ENCODE measurements around the gene ANKRD50. TPM values are rescaled to one million over a fixed set of nuclear protein-coding genes. Genes with fewer than 3 reads are reported as not detected.

The ANKRD50 gene
- total and polyA plus RNA-seq, 12 donors, result 1.4 to 23.9 (median 9.5) TPM

GRCh38 chr4:124753941-124754581 lies 41.5 kb upstream of the ANKRD50 start:
- intact Hi-C loops (cut with DNase I), result no loop called here
- no peak for DNase-seq
- Histone ChIP-seq H3K27ac (no peak overlapping the region), H3K4me1 (replicated peaks in 1 of 2) (no peaks in the 10 kb centered on the region), H3K4me3 (no peak overlapping the region), H3K9me3 (replicated peaks in 1 of 3) (no peaks in the 10 kb centered on the region), H3K27me3 (no peaks in the 10 kb centered on the region), H3K36me3 (replicated peaks in 1 of 2) (no peaks in the 10 kb centered on the region)
- TF ChIP-seq CTCF (IDR thresholded peaks at IDR 0.05) (no peak), POLR2A (IDR thresholded peaks at IDR 0.05) (no peak)
- WGBS, 4 donors, result 88 to 93% (median 89%) methylated on average over 4 of the region's 4 CpGs

- no peaks in the 10 kb centered on the region for H3K36me3 ChIP-seq (replicated peaks in 1 of 2)
- 94 to 98% (median 98%) methylated on average over 2 of the region's 2 CpGs for WGBS, 4 donors
- H3K27me3 ChIP-seq, result no peaks in the 10 kb centered on the region
- H3K9me3 ChIP-seq (replicated peaks in 1 of 3), result no peaks in the 10 kb centered on the region
- no peak overlapping the region for H3K27ac ChIP-seq
- no peaks in the 10 kb centered on the region for H3K4me1 ChIP-seq (replicated peaks in 1 of 2)
- intact Hi-C loops (cut with DNase I), result no loop called here
- TF ChIP-seq CTCF (IDR thresholded peaks at IDR 0.05) (no peak), POLR2A (IDR thresholded peaks at IDR 0.05) (no peak)
- no peak overlapping the region for H3K4me3 ChIP-seq
- DNase-seq, result no peak
These were observed 36.9 kb upstream of the ANKRD50 start for GRCh38 chr4:124749421-124749820.

- intact Hi-C loops (cut with DNase I), result no loop called here
- Histone ChIP-seq H3K36me3 (replicated peaks in 1 of 2) (no peaks in the 10 kb centered on the region), H3K4me3 (no peak overlapping the region), H3K9me3 (replicated peaks in 1 of 3) (no peaks in the 10 kb centered on the region), H3K4me1 (replicated peaks in 1 of 2) (no peaks in the 10 kb centered on the region), H3K27ac (no peak overlapping the region), H3K27me3 (no peaks in the 10 kb centered on the region)
- TF ChIP-seq POLR2A (IDR thresholded peaks at IDR 0.05), result no peak
- TF ChIP-seq CTCF (IDR thresholded peaks at IDR 0.05), result no peak
- WGBS, 4 donors, result 98 to 100% (median 98%) methylated on average over 1 of the region's 1 CpG
- no peak for DNase-seq
These were observed 36.4 kb upstream of the ANKRD50 start for GRCh38 chr4:124748965-124749364.

- WGBS, 4 donors, result 54 to 65% (median 60%) methylated on average over 5 of the region's 5 CpGs
- TF ChIP-seq CTCF (IDR thresholded peaks at IDR 0.05), result no peak
- no peak for TF ChIP-seq POLR2A (IDR thresholded peaks at IDR 0.05)
- Histone ChIP-seq H3K27ac (peak overlapping the region in 1 of 5 donors; percentile 18), H3K4me3 (peak overlapping the region in 1 of 4 donors; percentile 16), H3K4me1 (replicated peaks in 1 of 2) (no peaks in the 10 kb centered on the region), H3K9me3 (replicated peaks in 1 of 3) (no peaks in the 10 kb centered on the region), H3K36me3 (replicated peaks in 1 of 2) (no peaks in the 10 kb centered on the region), H3K27me3 (no peaks in the 10 kb centered on the region)
- intact Hi-C loops (cut with DNase I), result no loop called here
- DNase-seq, result no peak
These were observed 33.7 kb upstream of the ANKRD50 start for GRCh38 chr4:124745985-124746801.
